NCI-H2196 treated with DMSO at 0.1 percent for 48 hours (cell line): ENCODE measurements around the gene ZDHHC16.

Source experiments
- DNase-seq: peaks from one replicate; lab custom pipeline; 2025; ENCODE audit not compliant: unreplicated experiment; lab: John Stamatoyannopoulos, UW

Gene ZDHHC16

GRCh38 chr10:97506199-97506991 lies 60.4 kb downstream of the ZDHHC16 start:
- no peak for DNase-seq
